ENCODE data around the gene YPEL2.
"Not testable (repeated sequence)": the region's sequence is repeated elsewhere in the genome, so short reads cannot be mapped to it uniquely, and the experiment has no call there.

Gene YPEL2

GRCh38 chr17:59381716-59382570 is 50.5 kb downstream of the YPEL2 start:
- peak; percentile 78 for DNase-seq

GRCh38 chr17:59383893-59384292 is 52.4 kb downstream of the YPEL2 start:
- DNase-seq: no peak

GRCh38 chr17:59387351-59388068 is 56.1 kb downstream of the YPEL2 start:
- DNase-seq: no peak

GRCh38 chr17:59388069-59388556 is 56.7 kb downstream of the YPEL2 start:
- DNase-seq: no peak

GRCh38 chr17:59389066-59389465 is 57.6 kb downstream of the YPEL2 start:
- DNase-seq: no peak

GRCh38 chr17:59391021-59391420 is 59.6 kb downstream of the YPEL2 start:
- no peak for DNase-seq

- no peak for DNase-seq
Observed at GRCh38 chr17:59392973-59393679, 61.7 kb downstream of the YPEL2 start.

GRCh38 chr17:59393742-59394410 is 62.4 kb downstream of the YPEL2 start:
- not testable (repeated sequence) for DNase-seq

- no peak for DNase-seq
Observed at GRCh38 chr17:59396134-59396826, 64.8 kb downstream of the YPEL2 start.

GRCh38 chr17:59397316-59398073 is 66.0 kb downstream of the YPEL2 start:
- no peak for DNase-seq

- no peak for DNase-seq
Observed at GRCh38 chr17:59399914-59400313, 68.5 kb downstream of the YPEL2 start.

GRCh38 chr17:59400858-59401257 is 69.4 kb downstream of the YPEL2 start:
- DNase-seq: no peak

- no peak for DNase-seq
Observed at GRCh38 chr17:59401274-59401673, 69.8 kb downstream of the YPEL2 start.

GRCh38 chr17:59401725-59402124 is 70.3 kb downstream of the YPEL2 start:
- no peak for DNase-seq

- no peak for DNase-seq
Observed at GRCh38 chr17:59402760-59403159, 71.3 kb downstream of the YPEL2 start.

- no peak for DNase-seq
Observed at GRCh38 chr17:59404471-59404870, 73.0 kb downstream of the YPEL2 start.

GRCh38 chr17:59405944-59406705 is 74.7 kb downstream of the YPEL2 start:
- no peak for DNase-seq

- no peak for DNase-seq
Observed at GRCh38 chr17:59406808-59407381, 75.4 kb downstream of the YPEL2 start.

GRCh38 chr17:59409336-59410048 is 78.0 kb downstream of the YPEL2 start:
- no peak for DNase-seq

GRCh38 chr17:59410049-59410437 is 78.6 kb downstream of the YPEL2 start:
- DNase-seq: no peak

Measured in right forelimb (tissue), 1 donor.